Right lobe of liver (tissue), 4 donors: ENCODE results near the gene C10orf105.

Experiments
- CTCF ChIP-seq, 4 donors: fragments of 200-600 bp in 3 of 4; fragments of 450-650 bp in 1 of 4; IDR thresholded peaks; one replicate each; pipeline versions ENCODE4 v1.5.1 to v1.8.0; 2016 to 2022; ENCODE audit warnings: antibody characterized with exemption in 4 of 4, mild to moderate bottlenecking in 2 of 4
- POLR2A ChIP-seq: fragments of 450-650 bp; IDR thresholded peaks from one replicate; pipeline ENCODE4 v1.6.1; 2017; ENCODE audit warnings: antibody characterized with exemption, mild to moderate bottlenecking
- donor health status: DM: no; HTN: no; CAD: no.
- donor health status: DM: no; HTN: no; CAD: no.
- donor health status: DM: no; HTN: yes; CAD: no.

GRCh38 chr10:71695502-71696476 lies 23.8 kb downstream of the C10orf105 start:
- no peak for TF ChIP-seq CTCF (IDR thresholded peaks at IDR 0.05)
- no peak for TF ChIP-seq POLR2A
